HG03025 (cell line): Measurements from ENCODE around the gene AUTS2.

Experiments
- ATAC-seq: cut with Tn5 transposase; IDR thresholded peaks from one replicate; pipeline ENCODE4 v1.9.1; 2021; ENCODE audit warnings: mild to moderate bottlenecking, moderate library complexity; ENCODE audit not compliant: unreplicated experiment, low FRiP score

Gene AUTS2

GRCh38 chr7:70135656-70136055 lies 537.4 kb downstream of the AUTS2 start:
- no peak for ATAC-seq

DNA sequence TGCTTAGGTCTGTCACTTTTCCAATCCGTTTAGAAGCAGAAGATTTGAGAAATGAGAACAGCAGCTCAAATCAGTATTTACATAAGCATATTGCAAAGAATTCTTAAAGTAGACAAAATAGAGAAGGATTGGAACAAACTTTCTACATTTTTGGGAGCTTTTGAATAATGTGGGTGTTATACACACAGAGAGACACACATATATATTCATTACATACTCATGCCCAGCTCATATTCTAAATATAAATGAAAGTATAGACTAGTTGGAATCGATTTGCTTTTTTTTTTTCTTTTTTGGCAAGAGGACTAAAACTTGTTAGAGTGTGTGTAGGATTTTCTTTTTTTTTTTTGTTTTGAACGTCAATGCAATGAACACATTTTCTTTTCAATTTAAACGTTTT lies 538.9 kb downstream of the AUTS2 start:
- ATAC-seq = no peak

DNA sequence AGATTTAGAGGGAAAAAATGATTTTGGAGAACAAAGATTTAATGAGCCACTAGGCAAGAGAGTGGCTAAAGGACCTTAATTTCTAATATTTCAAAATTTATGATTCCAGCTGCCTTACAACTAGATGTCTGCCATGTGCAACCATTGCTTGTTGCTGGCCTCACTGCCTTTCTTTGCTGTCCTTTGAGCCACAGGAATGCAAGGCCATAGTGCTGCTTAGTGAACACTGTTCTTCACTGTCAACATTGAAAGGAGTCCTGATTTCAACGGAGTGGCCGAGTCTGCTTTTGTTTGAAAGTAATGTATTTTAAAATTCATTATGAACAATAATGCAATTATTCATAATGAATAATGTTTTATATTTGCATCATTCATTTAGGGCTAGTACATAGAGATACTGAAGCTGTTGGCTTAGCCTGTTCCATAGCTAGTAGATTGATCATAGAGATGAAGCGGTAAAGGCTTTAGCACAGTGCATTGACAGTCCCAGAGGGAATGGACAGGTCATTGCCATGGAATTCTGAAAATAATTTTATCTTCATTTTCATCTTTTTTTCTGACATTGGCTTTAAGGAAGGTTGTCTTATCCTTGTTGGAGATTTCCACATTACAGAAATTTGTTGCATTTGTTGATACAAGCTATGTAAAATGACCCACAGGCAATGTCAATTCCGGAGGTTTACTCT lies 544.1 kb downstream of the AUTS2 start:
- ATAC-seq = no peak

DNA sequence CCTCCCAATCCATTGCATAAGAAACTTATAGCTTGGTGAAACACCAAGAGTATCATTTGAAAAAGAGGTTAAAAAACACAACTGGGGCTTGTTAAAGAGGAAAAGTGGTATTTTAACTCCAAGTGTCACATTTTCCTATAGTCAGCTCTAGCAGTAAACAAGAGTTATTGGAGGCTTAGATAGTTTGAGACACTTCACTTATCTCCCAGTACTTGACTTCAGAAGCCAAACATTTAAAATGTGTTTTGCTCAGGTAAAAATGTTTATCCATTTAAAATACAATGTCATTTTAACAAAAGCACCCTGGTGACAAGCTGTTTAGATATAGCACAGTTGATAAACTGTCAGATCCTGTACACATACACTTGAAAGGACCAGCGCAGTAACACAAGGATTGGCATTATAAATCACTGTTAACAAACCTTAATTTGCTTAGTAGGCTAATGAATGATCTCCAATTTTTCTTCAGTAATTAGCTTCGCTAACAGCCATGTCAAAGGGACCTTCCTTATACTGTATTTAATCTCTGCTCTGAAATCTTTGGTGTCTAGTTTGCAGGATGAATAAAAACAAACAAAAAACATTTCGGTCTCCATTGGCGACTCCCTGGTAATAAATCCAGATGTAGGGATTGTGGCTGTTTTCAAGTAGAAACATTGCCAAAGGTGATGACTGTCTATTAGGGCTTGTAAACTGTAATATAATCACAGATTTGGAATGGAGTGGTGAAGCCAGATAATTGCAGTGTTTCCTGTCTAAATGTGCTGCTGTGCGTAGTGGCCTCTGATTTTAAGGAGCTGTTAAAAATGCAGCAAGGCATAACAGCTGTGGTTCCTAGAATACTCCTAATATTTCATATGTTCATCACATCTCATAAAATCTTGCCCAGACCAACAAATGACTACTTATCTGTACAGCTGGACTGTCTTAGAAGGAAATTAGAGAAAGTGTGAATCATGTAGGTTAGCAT lies 545.1 kb downstream of the AUTS2 start:
- no peak for ATAC-seq

- no peak for ATAC-seq
Measured at GRCh38 chr7:70148997-70149396, 550.7 kb downstream of the AUTS2 start.

DNA sequence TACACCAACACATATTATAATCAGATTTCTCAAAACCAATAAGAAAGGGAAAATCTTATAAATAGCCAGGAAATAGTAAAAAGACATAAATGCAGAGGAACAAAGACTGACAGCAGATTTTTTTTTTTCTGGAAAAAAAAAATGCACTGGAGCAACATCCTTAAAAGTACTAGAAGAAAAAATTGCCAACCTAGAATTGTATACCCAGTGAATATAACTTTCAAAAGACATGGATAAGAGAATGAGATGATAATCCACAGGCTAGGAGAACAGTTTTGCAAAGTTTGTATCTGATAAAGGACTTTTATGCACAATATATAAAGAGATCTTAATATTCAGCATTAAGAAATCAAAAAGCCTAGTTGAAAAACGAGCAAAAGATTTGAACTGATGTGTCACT lies 554.0 kb downstream of the AUTS2 start:
- no peak for ATAC-seq

GRCh38 chr7:70153933-70154332 lies 555.7 kb downstream of the AUTS2 start:
- ATAC-seq = no peak

DNA sequence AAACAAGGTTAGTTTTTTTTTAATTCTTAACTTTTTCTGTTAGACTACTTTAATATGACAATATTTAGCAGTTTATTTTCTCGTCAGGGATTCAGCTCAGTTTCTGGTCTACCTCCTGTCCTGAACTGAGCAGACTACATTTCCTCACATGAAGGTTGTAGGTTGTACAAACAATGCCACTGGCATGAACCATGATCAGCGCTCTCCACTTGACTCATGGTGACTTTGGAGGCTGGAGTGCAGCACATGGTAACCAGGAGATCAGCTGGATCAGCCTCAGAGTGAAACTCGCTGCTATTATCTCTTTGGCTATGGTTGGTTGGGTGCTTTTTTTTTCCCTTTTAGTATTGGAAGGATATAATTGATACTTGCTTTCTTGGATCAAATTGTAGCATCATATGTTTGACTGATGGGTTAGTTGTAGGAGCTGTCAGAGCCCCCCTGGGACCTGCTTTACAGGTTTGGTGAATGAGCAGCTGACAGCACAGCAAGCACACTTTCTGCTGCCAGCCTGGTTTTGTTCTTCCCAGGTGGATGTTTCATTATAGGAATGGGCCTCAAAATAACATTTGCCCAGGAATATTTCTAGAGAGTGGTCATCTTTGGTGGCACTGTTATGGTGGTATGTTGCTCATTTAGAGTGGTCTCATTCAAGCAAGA lies 556.4 kb downstream of the AUTS2 start:
- ATAC-seq = no peak

DNA sequence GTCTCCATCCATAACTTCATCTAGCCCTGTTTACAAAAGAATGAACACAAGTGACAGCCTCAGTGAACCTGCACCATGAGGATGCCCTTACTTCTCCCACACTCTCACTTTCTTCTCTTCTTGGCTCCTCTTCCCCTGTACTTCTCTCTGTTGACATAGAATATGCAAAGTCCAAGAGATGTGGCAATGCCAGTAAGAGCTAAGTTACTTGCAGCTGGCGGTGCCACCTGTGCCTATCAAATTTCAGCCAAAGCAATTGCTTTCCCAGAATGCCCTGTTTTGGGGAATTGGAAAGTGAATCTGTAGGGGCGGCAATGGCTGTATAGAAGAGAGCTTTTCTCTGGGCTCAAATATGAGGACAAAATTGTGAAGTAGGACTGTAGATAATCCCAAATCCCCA lies 557.8 kb downstream of the AUTS2 start:
- no peak for ATAC-seq

DNA sequence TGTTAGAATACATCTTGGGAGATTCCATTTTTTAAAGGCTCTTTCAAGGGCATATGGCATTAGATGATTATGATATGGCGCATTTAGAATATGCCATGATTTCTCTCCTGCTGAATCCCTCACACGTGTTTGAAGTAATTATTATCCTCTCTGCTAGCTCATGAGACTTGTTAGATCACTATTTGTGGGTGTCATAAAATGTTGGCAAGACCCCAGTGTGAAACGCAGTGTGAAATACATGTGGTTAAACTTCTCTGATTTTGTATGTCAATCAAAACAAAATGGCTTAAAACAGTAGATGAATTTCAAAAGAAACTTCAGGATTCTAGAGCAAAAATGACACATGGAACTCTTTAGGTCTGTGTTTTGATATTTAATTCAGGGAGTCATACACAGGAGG lies 560.8 kb downstream of the AUTS2 start:
- no peak for ATAC-seq

DNA sequence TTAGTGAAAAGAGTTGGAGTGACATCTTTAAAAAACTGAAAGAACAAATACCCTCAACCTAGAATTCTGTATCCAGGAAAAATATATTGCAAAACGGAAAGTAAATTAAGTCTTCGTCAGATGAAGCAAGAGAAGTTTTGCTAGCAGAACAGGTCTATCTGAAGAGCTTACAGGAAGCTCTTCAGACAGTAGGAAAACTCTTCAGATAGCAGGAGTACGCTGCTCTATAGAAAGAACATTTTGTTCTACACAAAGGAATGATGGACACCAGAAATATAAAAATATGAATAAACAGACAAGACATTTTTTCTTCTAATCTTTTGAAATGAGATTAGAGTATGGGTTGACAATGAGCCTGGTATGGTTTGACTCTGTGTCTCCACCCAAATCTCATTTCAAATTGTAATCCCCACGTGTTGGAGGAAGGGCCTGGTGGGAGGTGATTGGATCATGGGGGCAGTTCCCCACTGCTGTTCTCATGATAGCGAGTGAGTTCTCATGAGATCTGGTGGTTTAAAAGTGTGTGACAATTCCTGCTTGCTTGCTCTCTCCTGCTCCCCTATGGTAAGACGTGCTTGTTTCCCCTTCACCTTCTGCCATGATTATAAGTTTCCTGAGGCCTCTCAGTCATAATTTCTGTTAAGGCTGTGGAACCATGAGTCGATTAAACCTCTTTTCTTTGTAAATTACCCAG lies 567.3 kb downstream of the AUTS2 start:
- ATAC-seq = no peak

GRCh38 chr7:70171369-70171920 lies 573.2 kb downstream of the AUTS2 start:
- no peak for ATAC-seq

DNA sequence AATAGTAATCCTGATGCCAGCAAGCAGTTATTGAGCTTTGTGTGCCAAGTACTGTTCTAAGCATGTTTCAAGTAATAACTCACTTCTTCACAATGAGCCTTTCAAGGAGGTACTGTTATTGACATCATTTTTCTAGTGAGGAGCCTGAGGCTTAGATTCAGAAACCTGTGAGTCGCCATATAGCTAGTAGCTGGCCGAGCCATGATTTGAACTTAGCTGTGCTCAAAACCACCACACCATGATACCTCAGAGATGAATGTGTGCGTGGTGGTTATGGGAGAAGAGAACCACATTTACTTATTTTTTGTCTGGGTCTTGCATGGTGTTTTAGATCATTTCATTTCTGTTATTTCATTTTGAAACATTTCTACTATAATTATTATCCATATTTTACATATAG lies 578.9 kb downstream of the AUTS2 start:
- ATAC-seq = no peak

DNA sequence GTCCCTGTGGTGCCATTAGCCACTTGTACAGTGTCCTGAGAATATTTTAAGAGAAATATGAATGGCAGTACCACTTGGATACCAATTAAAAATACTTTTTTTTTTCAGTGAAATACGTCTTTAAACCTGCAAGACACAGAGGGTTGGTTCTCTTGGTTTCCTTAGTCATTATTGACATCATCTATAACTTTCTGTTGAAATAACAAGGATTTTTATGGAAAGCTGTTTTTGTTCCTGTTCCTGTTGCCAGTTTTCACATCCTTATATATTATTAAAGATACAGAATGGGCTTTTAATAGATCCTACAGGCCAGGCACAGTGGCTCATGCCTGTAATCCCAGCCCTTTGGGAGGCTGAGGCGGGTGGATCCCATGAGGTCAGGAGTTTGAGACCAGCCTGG lies 579.9 kb downstream of the AUTS2 start:
- no peak for ATAC-seq

DNA sequence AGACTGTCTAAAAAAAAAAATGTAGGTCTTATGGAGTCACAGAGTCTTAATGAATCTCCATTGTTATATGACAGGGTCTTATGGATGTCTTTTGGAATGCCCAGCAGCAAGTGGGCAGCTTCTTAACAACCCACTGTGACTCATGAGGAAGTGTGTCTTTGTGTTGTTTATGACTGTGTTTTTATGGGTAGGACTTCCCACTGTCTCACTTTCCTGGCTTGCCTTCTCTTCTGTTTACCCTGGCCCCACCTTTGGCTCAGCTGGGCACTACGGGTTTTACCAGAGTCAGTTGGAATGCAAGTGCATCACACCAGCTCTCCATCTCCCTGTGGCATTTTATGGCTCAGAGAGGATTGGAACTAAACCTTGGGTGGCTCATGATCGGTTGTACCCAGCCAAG lies 580.5 kb downstream of the AUTS2 start:
- no peak for ATAC-seq

DNA sequence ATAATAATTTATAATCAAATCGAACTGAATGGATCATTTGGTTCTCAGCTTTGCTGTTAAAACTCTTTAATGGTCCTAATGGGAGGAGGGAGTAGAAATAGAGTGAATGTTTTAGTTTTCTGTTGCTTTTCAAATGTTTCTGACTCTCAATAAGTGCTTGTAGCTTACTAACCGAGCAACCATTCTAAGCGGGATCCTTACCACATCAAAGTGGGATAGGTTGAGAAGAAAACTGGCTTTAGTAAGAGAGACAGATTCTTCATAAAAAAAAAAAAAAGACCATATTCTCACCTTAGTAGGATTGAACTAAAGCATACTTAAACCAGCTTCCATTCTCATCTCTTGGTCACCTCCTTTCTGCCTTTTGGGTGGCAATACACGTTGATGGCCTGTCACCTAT lies 584.2 kb downstream of the AUTS2 start:
- no peak for ATAC-seq

GRCh38 chr7:70183278-70183677 lies 585.0 kb downstream of the AUTS2 start:
- no peak for ATAC-seq

- ATAC-seq = no peak
Measured at GRCh38 chr7:70188901-70189650, 590.8 kb downstream of the AUTS2 start.

DNA sequence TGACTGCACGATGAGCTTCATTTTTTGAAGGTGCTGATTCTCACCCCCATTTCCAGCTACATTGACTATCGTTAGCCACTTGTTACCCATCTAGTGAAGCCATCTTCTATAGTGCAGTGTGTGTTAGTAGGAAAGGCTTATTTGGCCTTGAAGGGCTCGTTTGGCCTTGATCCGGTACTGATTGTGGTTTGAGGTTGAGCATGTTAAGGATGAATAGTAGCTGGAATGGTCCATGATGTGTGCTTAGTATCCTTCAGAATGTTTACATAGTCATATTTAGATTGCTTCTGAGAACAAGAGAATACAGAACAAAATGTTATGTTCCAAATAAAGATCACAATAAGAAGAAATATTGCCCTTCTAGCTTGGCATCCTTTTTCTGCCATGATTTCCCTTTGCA lies 591.5 kb downstream of the AUTS2 start:
- ATAC-seq = no peak

DNA sequence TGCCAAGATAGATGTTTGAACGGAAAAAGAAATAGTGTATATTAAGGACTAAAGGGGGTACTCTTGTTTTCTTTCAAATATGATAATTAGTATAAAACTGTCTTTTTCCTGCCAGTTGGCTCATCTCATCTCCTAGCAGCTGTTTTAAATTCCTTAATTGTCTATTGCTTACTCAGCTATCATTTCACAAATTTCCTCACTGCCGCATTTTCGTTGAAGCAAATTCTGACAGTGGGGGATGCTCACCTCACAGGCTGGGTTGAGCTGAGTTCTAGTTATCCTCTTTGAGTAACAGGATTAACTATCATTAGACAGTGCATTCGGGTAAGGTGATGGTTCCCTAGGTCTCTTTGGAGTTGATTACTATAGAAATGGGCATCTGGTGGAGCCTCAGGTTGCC lies 592.0 kb downstream of the AUTS2 start:
- ATAC-seq = no peak
